Inflammatory macrophage treated with lipopolysaccharide for 4 hours (primary cell): ENCODE data around the gene ZNF609.
"Not testable (repeated sequence)": the region's sequence is repeated elsewhere in the genome, so short reads cannot be mapped to it uniquely, and the experiment has no call there.

Source experiments
- DNase-seq: peaks from one replicate; pipeline ENCODE4 v3.0.0-alpha.2; 2020

The ZNF609 gene

GRCh38 chr15:64589435-64590084 is 129.2 kb downstream of the ZNF609 start:
- no peak for DNase-seq

- not testable (repeated sequence) for DNase-seq
These were observed 132.5 kb downstream of the ZNF609 start for GRCh38 chr15:64592845-64593244.

- no peak for DNase-seq
These were observed 136.5 kb downstream of the ZNF609 start for GRCh38 chr15:64596701-64597476.

- no peak for DNase-seq
These were observed 137.1 kb downstream of the ZNF609 start for GRCh38 chr15:64597477-64597822.

- DNase-seq: no peak
These were observed 138.8 kb downstream of the ZNF609 start for GRCh38 chr15:64599226-64599625.

- DNase-seq: no peak
These were observed 139.3 kb downstream of the ZNF609 start for GRCh38 chr15:64599716-64600115.

GRCh38 chr15:64600794-64601193 is 140.4 kb downstream of the ZNF609 start:
- no peak for DNase-seq

- DNase-seq: no peak
These were observed 143.9 kb downstream of the ZNF609 start for GRCh38 chr15:64604319-64604718.

GRCh38 chr15:64607416-64607815 is 147.0 kb downstream of the ZNF609 start:
- DNase-seq: not testable (repeated sequence)

GRCh38 chr15:64610257-64610919 is 150.0 kb downstream of the ZNF609 start:
- DNase-seq: no peak

- DNase-seq: no peak
These were observed 150.8 kb downstream of the ZNF609 start for GRCh38 chr15:64611085-64611725.

GRCh38 chr15:64614519-64614918 is 154.1 kb downstream of the ZNF609 start:
- no peak for DNase-seq

GRCh38 chr15:64617727-64618126 is 157.3 kb downstream of the ZNF609 start:
- DNase-seq: no peak

GRCh38 chr15:64618138-64618537 is 157.8 kb downstream of the ZNF609 start:
- no peak for DNase-seq

- no peak for DNase-seq
These were observed 158.2 kb downstream of the ZNF609 start for GRCh38 chr15:64618540-64618939.

GRCh38 chr15:64619880-64620839 is 159.8 kb downstream of the ZNF609 start:
- DNase-seq: no peak

GRCh38 chr15:64621056-64621455 is 160.7 kb downstream of the ZNF609 start:
- DNase-seq: no peak

GRCh38 chr15:64622410-64623260 is 162.3 kb downstream of the ZNF609 start:
- no peak for DNase-seq

- DNase-seq: no peak
These were observed 163.1 kb downstream of the ZNF609 start for GRCh38 chr15:64623347-64623996.

- DNase-seq: no peak
These were observed 163.9 kb downstream of the ZNF609 start for GRCh38 chr15:64624242-64624641.

- no peak for DNase-seq
These were observed 168.7 kb downstream of the ZNF609 start for GRCh38 chr15:64629063-64629462.
